Prostate gland (tissue), 2 donors: ENCODE measurements around the gene ARL3.

Source experiments
- CTCF ChIP-seq, 4 experiments: fragments of 200-600 bp in 2 of 4; fragments of 450-650 bp in 2 of 4; sonication (generic) in 2 of 4; IDR thresholded peaks; 1 replicate in 3 of 4; 2 replicates in 1 of 4; pipeline ENCODE4 v1.5.1; 2016 to 2019; ENCODE audit warnings: antibody characterized with exemption in 4 of 4, mild to moderate bottlenecking in 2 of 4, moderate library complexity in 2 of 4
- POLR2AphosphoS5 ChIP-seq: sonication (generic); formaldehyde crosslinking; IDR thresholded peaks from one replicate; pipeline ENCODE4 v1.6.1; 2017; ENCODE audit warnings: antibody characterized with exemption

DNA sequence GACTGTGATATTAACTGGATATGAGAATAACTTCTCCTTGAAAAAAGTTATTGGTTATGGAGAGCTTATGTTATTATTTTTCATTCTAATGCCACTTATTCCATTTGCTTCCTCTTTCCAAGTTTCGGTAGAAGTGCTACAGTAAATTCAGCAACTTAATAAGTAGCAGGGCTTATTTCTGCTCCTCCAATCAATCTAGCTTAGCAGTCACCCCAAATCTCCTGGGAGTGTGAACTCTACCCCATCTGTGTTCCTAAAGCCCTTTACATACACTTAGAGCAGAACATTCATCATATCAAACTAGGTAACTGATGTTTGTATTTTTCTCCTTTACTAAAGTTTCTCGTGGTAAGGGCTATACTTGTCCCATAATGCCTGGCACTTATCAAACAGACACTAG is 8.7 kb downstream of the ARL3 start:
- TF ChIP-seq CTCF (IDR thresholded peaks at IDR 0.05), result no peak
- TF ChIP-seq POLR2AphosphoS5, result no peak
